Activated naive CD4-positive, alpha-beta T cell treated with anti-CD3 and anti-CD28 coated beads, Interleukin-2, amount 10 ng/mL, durations not matched to agents 7 days and 5 days (primary cell): Measurements from ENCODE around the gene CDKN1A.
A peak's percentile ranks its signal among the peaks of the same experiment; 100 is the strongest.
"Not testable (repeated sequence)": the region's sequence is repeated elsewhere in the genome, so short reads cannot be mapped to it uniquely, and the experiment has no call there.

Experiments used
- CTCF ChIA-PET: fragments of 350-600 bp; sonication (Branson Sonifier 250); formaldehyde crosslinking; loops from one replicate; lab custom pipeline; 2021; ENCODE audit warnings: antibody characterized with exemption; lab: Charles Lee
- DNase-seq: peaks from one replicate; pipeline ENCODE4 v3.0.0-alpha.2; 2020
- H3K27ac Mint-ChIP-seq: one replicate; pipeline ENCODE4 v1.8.0; 2021; ENCODE audit warnings: mild to moderate bottlenecking, moderate library complexity, mixed read lengths
- H3K27me3 Mint-ChIP-seq: one replicate; pipeline ENCODE4 v1.8.0; 2021; ENCODE audit warnings: mild to moderate bottlenecking, mixed read lengths
- H3K36me3 Mint-ChIP-seq: one replicate; pipeline ENCODE4 v1.8.0; 2021; ENCODE audit warnings: mixed read lengths
- H3K4me1 Mint-ChIP-seq: one replicate; pipeline ENCODE4 v1.8.0; 2021; ENCODE audit warnings: mixed read lengths
- H3K4me3 Mint-ChIP-seq: one replicate; pipeline ENCODE4 v1.8.0; 2021; ENCODE audit warnings: mild to moderate bottlenecking, moderate library complexity, mixed read lengths
- H3K9me3 Mint-ChIP-seq: one replicate; pipeline ENCODE4 v1.8.0; 2021; ENCODE audit warnings: mixed read lengths

Gene CDKN1A

GRCh38 chr6:36701401-36701991 is 23.0 kb downstream of the CDKN1A start:
- H3K27ac Mint-ChIP-seq = no peak overlapping the region
- CTCF ChIA-PET = no interaction called here
- H3K4me1 Mint-ChIP-seq = peaks cover 19% of the 10 kb centered on the region
- H3K9me3 Mint-ChIP-seq = no peaks in the 10 kb centered on the region
- H3K27me3 Mint-ChIP-seq = peaks cover 48% of the 10 kb centered on the region
- H3K4me3 Mint-ChIP-seq = no peak overlapping the region
- no peaks in the 10 kb centered on the region for H3K36me3 Mint-ChIP-seq
- peak; percentile 42 for DNase-seq

DNA sequence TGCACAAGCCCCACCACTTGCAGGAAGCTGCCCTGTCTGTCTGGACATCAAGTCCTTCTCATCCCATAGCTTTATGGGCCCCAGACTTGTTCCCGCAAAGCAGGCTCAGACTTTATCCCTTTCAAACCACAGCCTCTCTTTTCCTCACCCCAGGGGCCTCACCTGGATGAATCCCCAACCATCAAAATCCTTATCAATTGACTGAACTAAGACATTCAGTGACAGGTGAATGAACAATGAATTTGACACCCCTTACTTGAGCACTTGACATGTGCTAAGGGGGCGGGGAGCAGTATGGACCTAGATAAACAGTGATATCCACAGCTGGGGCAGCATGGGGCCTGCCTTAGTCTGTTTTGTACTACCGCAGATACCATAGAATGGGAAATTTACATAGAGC is 24.1 kb downstream of the CDKN1A start:
- no peak for DNase-seq
- peaks cover 9% of the 10 kb centered on the region for H3K4me1 Mint-ChIP-seq
- CTCF ChIA-PET = no interaction called here
- no peak overlapping the region for H3K27ac Mint-ChIP-seq
- no peak overlapping the region for H3K4me3 Mint-ChIP-seq
- H3K27me3 Mint-ChIP-seq = peaks cover 40% of the 10 kb centered on the region
- no peaks in the 10 kb centered on the region for H3K36me3 Mint-ChIP-seq
- H3K9me3 Mint-ChIP-seq = no peaks in the 10 kb centered on the region

DNA sequence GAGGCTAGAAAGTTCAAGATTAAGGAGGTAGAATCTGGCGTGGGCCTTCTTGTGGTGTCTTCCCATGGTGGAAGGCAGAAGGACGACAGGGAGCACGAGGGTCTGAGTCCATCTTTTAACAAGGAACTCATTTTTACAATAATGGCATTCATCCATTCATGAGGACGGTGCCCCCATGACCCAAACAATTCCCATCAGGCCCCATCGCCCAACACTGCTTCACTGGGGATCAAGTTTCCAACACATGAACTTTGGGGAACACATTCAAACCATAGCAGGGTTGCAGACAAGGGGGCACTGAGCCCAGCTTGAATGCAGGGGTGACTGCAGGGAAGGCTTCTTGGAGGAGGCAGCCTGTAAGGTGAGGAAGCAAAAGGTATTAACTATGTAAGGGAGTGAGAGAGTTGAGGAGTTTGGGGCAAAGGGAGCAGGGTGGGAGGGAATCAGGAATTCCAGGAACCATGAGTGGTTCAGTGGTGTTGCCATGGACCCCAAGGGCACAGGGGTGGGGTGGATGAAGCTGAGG is 24.6 kb downstream of the CDKN1A start:
- Mint-ChIP-seq H3K4me3 (no peak overlapping the region), H3K9me3 (no peaks in the 10 kb centered on the region), H3K27me3 (peaks cover 36% of the 10 kb centered on the region), H3K36me3 (no peaks in the 10 kb centered on the region), H3K4me1 (peaks cover 9% of the 10 kb centered on the region), H3K27ac (no peak overlapping the region)
- no peak for DNase-seq
- CTCF ChIA-PET = no interaction called here

DNA sequence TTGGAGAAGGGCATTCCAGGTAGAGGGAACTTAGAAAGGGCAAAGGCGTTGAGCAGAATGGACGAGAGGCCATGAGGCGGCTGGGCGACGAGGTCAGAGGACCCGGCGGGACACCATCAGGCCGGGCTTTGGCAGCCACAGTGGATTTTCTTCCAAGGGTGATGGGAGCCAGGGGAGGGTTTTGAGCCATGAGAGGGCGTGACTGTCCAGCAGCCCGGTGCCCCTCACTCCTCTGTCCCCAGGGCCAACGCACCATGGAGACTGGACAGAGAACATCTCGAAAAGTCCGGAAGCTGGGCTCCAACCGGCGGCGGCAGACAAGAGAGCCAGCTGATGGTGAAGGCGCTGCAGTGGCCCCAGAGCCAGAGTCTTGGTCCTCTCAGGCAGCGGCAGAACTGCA is 25.5 kb downstream of the CDKN1A start:
- H3K4me3 Mint-ChIP-seq = no peak overlapping the region
- no peak for DNase-seq
- H3K4me1 Mint-ChIP-seq = peaks cover 9% of the 10 kb centered on the region
- H3K36me3 Mint-ChIP-seq = no peaks in the 10 kb centered on the region
- H3K27me3 Mint-ChIP-seq = peaks cover 30% of the 10 kb centered on the region
- H3K27ac Mint-ChIP-seq = no peak overlapping the region
- CTCF ChIA-PET = no interaction called here
- no peaks in the 10 kb centered on the region for H3K9me3 Mint-ChIP-seq

- H3K4me1 Mint-ChIP-seq, DNase-seq, H3K27ac Mint-ChIP-seq, CTCF ChIA-PET, H3K9me3 Mint-ChIP-seq, H3K4me3 Mint-ChIP-seq, H3K36me3 Mint-ChIP-seq: not testable (repeated sequence)
- H3K27me3 Mint-ChIP-seq = peaks cover 35% of the 10 kb centered on the region
These were observed 26.6 kb downstream of the CDKN1A start for GRCh38 chr6:36704961-36705577.

DNA sequence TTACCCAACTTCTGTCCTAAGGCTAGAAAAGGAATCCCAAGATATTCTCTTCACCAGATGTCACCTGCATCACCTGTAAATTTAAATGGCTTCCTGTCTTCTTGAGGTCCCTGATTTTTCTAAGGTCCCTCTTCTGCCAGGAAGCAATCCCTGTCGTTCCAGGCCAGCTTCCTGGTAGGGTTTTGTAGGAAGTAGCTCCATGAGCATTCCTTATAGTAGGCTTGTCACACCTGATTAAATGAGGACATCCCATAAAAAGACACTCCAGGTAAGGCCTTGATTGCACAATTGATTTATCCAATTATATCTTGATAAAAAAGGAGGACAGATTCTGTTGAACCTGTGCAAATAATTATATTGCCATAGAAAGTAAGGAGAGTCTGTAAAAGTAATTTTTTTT is 27.8 kb downstream of the CDKN1A start:
- Mint-ChIP-seq H3K27me3 (peaks cover 40% of the 10 kb centered on the region), H3K27ac (no peak overlapping the region), H3K4me1 (peaks cover 4% of the 10 kb centered on the region), H3K9me3 (no peaks in the 10 kb centered on the region), H3K4me3 (no peak overlapping the region), H3K36me3 (no peaks in the 10 kb centered on the region)
- DNase-seq = no peak
- CTCF ChIA-PET = no interaction called here

- CTCF ChIA-PET = interaction anchor here (1.7 kb wide), 1 partner anchor 54 kb away, joined by 3 read pairs; no protein-coding TSS in a partner anchor
- no peaks in the 10 kb centered on the region for H3K36me3 Mint-ChIP-seq
- H3K27ac Mint-ChIP-seq = no peak overlapping the region
These were observed 34.3 kb downstream of the CDKN1A start for GRCh38 chr6:36712816-36713215.

GRCh38 chr6:36713846-36714245 is 35.3 kb downstream of the CDKN1A start:
- Mint-ChIP-seq H3K4me3 (no peak overlapping the region), H3K9me3 (no peaks in the 10 kb centered on the region), H3K36me3 (no peaks in the 10 kb centered on the region), H3K27me3 (peaks cover 59% of the 10 kb centered on the region), H3K27ac (no peak overlapping the region), H3K4me1 (no peaks in the 10 kb centered on the region)
- no peak for DNase-seq
- CTCF ChIA-PET = no interaction called here

More at GRCh38 chr6:36712816-36713215, 34.3 kb downstream of the CDKN1A start:
- Mint-ChIP-seq H3K4me1 (no peaks in the 10 kb centered on the region), H3K27me3 (peaks cover 53% of the 10 kb centered on the region), H3K9me3 (no peaks in the 10 kb centered on the region), H3K4me3 (no peak overlapping the region)
- DNase-seq = no peak

DNA sequence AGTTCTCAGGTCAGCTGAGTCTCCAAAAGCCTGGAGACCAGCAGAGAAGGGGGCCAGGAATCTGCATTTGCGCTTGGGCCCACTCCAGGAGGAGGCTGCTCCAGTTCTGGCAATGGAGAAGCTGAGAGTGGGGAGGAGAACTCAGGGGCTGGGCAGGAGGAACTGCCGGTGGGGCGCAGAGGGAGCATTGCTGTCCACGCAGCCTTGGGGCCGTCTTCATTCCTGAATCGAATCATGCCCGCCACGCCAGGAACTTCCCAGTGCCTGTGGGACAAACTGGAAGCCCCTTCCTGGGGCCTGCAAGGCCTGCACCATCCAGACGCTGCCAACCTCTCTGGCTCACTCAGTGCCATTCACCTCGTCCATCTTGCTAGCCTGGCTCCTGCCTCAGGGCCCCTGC is 36.0 kb downstream of the CDKN1A start:
- DNase-seq = no peak
- Mint-ChIP-seq H3K9me3 (no peaks in the 10 kb centered on the region), H3K27me3 (peaks cover 56% of the 10 kb centered on the region), H3K4me3 (no peak overlapping the region), H3K4me1 (no peaks in the 10 kb centered on the region), H3K36me3 (no peaks in the 10 kb centered on the region), H3K27ac (no peak overlapping the region)
- CTCF ChIA-PET = interaction anchor here (0.6 kb wide), 1 partner anchor 47 kb away, joined by 3 read pairs; no protein-coding TSS in a partner anchor

GRCh38 chr6:36715469-36715868 is 37.0 kb downstream of the CDKN1A start:
- Mint-ChIP-seq H3K4me3 (no peak overlapping the region), H3K27ac (no peak overlapping the region), H3K4me1 (no peaks in the 10 kb centered on the region), H3K36me3 (no peaks in the 10 kb centered on the region), H3K27me3 (peaks cover 49% of the 10 kb centered on the region), H3K9me3 (no peaks in the 10 kb centered on the region)
- no peak for DNase-seq
- CTCF ChIA-PET = no interaction called here

DNA sequence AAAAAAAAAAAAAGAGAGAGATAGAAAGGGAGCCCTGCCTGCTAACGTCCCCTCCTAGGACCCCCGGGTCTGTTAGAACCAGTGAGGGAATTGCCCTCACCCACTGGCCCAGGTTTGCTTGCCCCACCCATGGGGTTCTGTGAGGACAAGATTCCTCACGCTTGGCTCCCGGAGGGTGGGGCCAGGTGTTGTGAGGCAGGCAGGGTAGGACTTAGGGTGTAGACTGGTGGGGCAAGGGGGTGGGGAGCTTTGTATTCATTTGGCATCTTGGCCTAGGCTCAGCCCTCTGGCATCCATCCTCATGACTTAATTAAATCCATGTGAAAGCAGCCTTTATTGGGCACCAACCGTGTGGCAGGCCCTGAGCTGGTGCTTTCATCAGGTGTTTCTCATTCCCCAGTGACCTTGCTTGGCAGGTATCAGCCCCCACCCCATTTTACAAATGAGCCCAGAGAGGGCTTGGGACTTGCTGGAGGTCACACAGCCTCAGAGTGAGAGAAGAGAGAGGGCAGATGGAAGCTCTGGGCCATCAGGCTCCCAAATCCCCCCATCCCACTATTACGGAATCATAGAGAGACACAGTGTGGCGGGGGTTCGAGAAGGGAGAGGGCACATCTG is 38.1 kb downstream of the CDKN1A start:
- Mint-ChIP-seq H3K4me3 (no peak overlapping the region), H3K9me3 (no peaks in the 10 kb centered on the region), H3K36me3 (no peaks in the 10 kb centered on the region), H3K27ac (no peak overlapping the region), H3K27me3 (peaks cover 47% of the 10 kb centered on the region), H3K4me1 (no peaks in the 10 kb centered on the region)
- CTCF ChIA-PET = no interaction called here
- DNase-seq = peak; percentile 11

DNA sequence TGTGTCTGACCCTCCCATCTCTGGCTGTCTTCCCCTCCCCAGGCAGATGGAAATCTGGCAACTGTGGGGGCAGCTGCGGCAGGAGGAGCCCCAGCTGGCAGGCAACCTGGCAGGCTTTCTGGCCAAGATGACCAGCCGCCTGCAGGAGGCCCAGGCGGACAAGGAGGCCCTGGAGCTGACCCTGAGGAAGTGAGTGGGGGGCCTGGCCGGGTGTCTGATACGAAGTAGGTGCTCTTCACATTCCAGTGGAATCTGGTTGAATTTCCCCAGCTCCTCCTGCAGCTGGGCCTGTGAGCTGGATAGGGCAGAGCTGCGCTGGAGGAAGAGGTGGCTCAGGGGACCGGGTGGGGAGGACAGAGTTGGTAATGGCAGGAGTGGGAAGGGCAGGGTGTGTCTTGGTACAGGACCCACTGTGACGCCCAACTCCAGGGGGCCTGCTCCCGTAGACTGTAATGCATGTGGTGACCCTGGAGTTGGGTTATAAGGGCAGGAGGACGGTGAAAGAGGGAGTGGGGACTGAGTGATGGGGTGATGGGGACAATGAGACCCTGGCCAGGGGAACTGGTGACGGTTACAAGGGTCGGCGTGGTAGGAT is 38.8 kb downstream of the CDKN1A start:
- Mint-ChIP-seq H3K27ac (no peak overlapping the region), H3K4me3 (no peak overlapping the region), H3K4me1 (no peaks in the 10 kb centered on the region), H3K36me3 (no peaks in the 10 kb centered on the region), H3K9me3 (no peaks in the 10 kb centered on the region), H3K27me3 (peaks cover 50% of the 10 kb centered on the region)
- CTCF ChIA-PET = no interaction called here
- DNase-seq = peak; percentile 8

DNA sequence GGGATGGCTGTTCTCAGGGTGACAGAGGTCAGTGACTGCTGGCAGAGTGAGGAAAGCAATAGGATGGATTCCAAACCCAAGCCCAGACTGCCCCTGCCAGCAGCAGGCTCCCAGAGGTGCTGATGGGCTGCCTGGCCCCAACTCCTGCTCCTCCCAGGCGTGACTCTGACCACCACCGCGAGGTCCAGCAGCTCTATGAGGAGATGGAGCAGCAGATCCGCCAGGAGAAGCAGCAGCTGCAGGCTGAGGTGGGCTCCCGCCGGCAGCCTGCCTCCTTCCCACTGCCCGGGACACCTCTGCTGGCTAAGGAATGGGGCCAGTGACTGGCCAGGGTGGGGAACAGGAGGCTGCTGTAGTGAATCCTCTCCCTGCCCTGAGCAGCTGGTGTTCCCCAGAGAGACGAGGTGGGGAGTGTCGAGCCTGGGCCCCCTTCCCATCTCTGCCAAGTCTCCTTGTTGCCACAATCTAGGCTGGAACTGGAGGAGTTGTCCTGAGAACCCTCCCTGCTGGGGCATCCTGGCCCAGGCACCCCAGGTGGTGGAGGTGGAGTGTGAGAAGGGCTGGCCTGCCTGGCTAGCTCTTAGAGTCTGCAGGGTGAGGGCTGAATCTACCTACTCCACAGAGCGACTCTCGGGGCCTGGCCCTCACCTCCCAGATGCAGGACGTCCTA is 39.5 kb downstream of the CDKN1A start:
- CTCF ChIA-PET = interaction anchor here (0.8 kb wide), 1 partner anchor 37 kb away, joined by 3 read pairs; no protein-coding TSS in a partner anchor
- Mint-ChIP-seq H3K27ac (no peak overlapping the region), H3K4me3 (no peak overlapping the region), H3K4me1 (no peaks in the 10 kb centered on the region), H3K36me3 (no peaks in the 10 kb centered on the region), H3K9me3 (no peaks in the 10 kb centered on the region), H3K27me3 (peaks cover 53% of the 10 kb centered on the region)
- peak; percentile 14 for DNase-seq

GRCh38 chr6:36718560-36718959 is 40.0 kb downstream of the CDKN1A start:
- Mint-ChIP-seq H3K27ac (no peak overlapping the region), H3K27me3 (peaks cover 49% of the 10 kb centered on the region), H3K9me3 (no peaks in the 10 kb centered on the region), H3K36me3 (no peaks in the 10 kb centered on the region), H3K4me3 (no peak overlapping the region), H3K4me1 (no peaks in the 10 kb centered on the region)
- peak; percentile 3 for DNase-seq
- CTCF ChIA-PET = interaction anchor here (0.8 to 8.1 kb wide), 2 partner anchors 36 to 40 kb away, joined by 3 to 41 read pairs; no protein-coding TSS in a partner anchor
